M059J (cell line): ENCODE data around the gene USP17L29. TPM values are rescaled to one million over a fixed set of nuclear protein-coding genes. Genes with fewer than 3 reads are reported as not detected.
"Not testable (repeated sequence)": the region's sequence is repeated elsewhere in the genome, so short reads cannot be mapped to it uniquely, and the experiment has no call there.

ENCODE experiments used
- DNase-seq: peaks from one replicate; pipeline ENCODE4 v3.0.0-alpha.2; 2012; ENCODE audit warnings: low read depth
- total RNA-seq: library from RNA; depleted of rRNA; stranded (reverse); fragments of >200 nt; shearing (Covaris generic); gene quantifications from 2 replicates; pipeline ENCODE4 v1.2.3, GENCODE V29; 2014; rRNA removed

The USP17L29 gene, protein sequence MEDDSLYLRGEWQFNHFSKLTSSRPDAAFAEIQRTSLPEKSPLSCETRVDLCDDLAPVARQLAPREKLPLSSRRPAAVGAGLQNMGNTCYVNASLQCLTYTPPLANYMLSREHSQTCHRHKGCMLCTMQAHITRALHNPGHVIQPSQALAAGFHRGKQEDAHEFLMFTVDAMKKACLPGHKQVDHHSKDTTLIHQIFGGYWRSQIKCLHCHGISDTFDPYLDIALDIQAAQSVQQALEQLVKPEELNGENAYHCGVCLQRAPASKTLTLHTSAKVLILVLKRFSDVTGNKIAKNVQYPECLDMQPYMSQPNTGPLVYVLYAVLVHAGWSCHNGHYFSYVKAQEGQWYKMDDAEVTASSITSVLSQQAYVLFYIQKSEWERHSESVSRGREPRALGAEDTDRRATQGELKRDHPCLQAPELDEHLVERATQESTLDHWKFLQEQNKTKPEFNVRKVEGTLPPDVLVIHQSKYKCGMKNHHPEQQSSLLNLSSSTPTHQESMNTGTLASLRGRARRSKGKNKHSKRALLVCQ
- total RNA-seq = not detected in 2 replicates

GRCh38 chr4:9353338-9353737, at the start of gene USP17L29:
Gene USP17L29, plus strand, starts transcription at chr4:9353638. Its CDS starts 0 bp downstream, at chr4:9353638.
- not testable (repeated sequence) for DNase-seq

GRCh38 chr4:9324191-9324590, 29.2 kb upstream of the USP17L29 start:
- DNase-seq = not testable (repeated sequence)

GRCh38 chr4:9324865-9325264, 28.6 kb upstream of the USP17L29 start, which contains the start of gene USP17L24:
Gene USP17L24, plus strand, starts transcription at chr4:9325165. Its CDS starts 0 bp downstream, at chr4:9325165.
- not testable (repeated sequence) for DNase-seq

GRCh38 chr4:9329611-9330010, 23.8 kb upstream of the USP17L29 start, which contains the start of gene USP17L25:
Gene USP17L25, plus strand, starts transcription at chr4:9329911. Its CDS starts 0 bp downstream, at chr4:9329911.
- DNase-seq = not testable (repeated sequence)

- not testable (repeated sequence) for DNase-seq
Observed at GRCh38 chr4:9334358-9334757, 19.1 kb upstream of the USP17L29 start, which contains the start of gene USP17L26. Gene USP17L26, plus strand, starts transcription at chr4:9334658. Its CDS starts 0 bp downstream, at chr4:9334658.

DNA sequence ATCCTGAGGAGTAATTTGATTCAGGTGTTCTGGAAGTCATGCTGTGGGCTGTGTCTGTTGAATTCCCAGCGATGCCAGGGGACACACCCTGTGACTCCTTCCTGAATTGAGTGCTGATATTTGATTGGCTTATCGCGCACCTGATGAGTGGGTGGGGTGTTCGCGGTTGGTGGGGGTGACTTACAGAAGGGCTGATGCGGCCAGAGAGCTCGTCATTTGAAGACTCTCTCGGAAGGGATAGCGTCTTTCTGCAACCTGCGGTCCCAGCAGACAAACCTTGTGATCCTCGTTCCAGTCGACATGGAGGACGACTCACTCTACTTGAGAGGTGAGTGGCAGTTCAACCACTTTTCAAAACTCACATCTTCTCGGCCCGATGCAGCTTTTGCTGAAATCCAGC, 14.3 kb upstream of the USP17L29 start, which contains the start of gene USP17L5:
USP17L5 (plus strand) TSS at position 301 of the 400 bp plus-strand sequence; CDS start at position 301, 0 bp downstream.
- not testable (repeated sequence) for DNase-seq

DNA sequence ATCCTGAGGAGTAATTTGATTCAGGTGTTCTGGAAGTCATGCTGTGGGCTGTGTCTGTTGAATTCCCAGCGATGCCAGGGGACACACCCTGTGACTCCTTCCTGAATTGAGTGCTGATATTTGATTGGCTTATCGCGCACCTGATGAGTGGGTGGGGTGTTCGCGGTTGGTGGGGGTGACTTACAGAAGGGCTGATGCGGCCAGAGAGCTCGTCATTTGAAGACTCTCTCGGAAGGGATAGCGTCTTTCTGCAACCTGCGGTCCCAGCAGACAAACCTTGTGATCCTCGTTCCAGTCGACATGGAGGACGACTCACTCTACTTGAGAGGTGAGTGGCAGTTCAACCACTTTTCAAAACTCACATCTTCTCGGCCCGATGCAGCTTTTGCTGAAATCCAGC, 9.6 kb upstream of the USP17L29 start, which contains the start of gene USP17L27:
USP17L27 (plus strand) TSS at position 301 of the 400 bp plus-strand sequence; CDS start at position 301, 0 bp downstream.
- DNase-seq = not testable (repeated sequence)

DNA sequence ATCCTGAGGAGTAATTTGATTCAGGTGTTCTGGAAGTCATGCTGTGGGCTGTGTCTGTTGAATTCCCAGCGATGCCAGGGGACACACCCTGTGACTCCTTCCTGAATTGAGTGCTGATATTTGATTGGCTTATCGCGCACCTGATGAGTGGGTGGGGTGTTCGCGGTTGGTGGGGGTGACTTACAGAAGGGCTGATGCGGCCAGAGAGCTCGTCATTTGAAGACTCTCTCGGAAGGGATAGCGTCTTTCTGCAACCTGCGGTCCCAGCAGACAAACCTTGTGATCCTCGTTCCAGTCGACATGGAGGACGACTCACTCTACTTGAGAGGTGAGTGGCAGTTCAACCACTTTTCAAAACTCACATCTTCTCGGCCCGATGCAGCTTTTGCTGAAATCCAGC, 4.8 kb upstream of the USP17L29 start, which contains the start of gene USP17L28:
USP17L28 (plus strand) TSS at position 301 of the 400 bp plus-strand sequence; CDS start at position 301, 0 bp downstream.
- DNase-seq = not testable (repeated sequence)

DNA sequence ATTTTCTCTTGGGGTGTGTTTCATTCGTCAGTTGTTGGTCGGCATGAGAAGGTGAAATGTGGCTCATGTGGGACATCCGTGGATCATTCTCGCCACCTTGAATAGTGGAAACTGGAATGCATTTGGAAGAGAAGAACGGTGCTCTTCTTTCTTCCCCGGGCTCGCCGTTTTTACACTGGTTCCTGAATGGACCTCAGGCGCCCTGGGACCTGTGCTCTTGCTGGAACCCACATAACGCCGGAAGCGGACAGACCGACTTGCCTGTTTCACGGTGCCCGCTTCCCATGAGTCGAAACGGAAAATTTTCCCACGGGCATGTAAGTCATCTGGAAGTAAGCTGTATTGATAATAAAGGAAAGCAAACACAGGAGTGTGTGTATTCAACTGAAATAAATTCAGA, 2.6 kb upstream of the USP17L29 start:
- DNase-seq = not testable (repeated sequence)

GRCh38 chr4:9362829-9363228, 9.4 kb downstream of the USP17L29 start, which contains the start of gene USP17L30:
Gene USP17L30, plus strand, starts transcription at chr4:9363129. Its CDS starts 0 bp downstream, at chr4:9363129.
- not testable (repeated sequence) for DNase-seq

GRCh38 chr4:9379881-9380280, 26.4 kb downstream of the USP17L29 start:
- not testable (repeated sequence) for DNase-seq

GRCh38 chr4:9381012-9381534, 27.6 kb downstream of the USP17L29 start:
- not testable (repeated sequence) for DNase-seq

DNA sequence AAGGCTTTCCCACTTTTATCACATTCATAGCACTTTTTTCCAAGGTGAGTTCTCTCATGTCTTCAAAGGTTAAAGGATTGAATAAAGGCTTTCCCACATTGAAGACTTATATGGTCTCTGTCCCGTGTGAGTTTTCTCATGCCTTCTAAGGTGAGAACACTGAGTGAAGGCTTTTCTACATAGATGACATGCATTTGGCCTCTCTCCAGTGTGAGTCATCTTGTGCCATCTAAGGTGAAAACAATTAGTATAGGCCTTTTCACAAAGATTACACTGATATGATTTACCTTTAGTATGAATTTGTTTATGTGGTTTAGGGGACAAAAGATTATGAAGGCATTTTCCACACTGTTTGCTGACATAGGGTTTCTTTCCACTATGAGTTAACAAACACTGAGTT, 30.7 kb downstream of the USP17L29 start:
- DNase-seq = peak; percentile 1

GRCh38 chr4:9389001-9389400, 35.6 kb downstream of the USP17L29 start:
- not testable (repeated sequence) for DNase-seq

Other genes with a start within 250 kb of the USP17L29 start
- not detected in 2 replicates for gene FAM90A26, start 183.2 kb upstream of the USP17L29 start, total RNA-seq
- not detected in 2 replicates for gene USP17L10, start 143.0 kb upstream of the USP17L29 start, total RNA-seq
- not detected in 2 replicates for gene USP17L11, start 138.2 kb upstream of the USP17L29 start, total RNA-seq
- gene USP17L12, start 133.5 kb upstream of the USP17L29 start, total RNA-seq = not detected in 2 replicates
- not detected in 2 replicates for gene USP17L13, start 128.7 kb upstream of the USP17L29 start, total RNA-seq
- gene USP17L15, start 119.3 kb upstream of the USP17L29 start, total RNA-seq = not detected in 2 replicates
- gene USP17L17, start 109.8 kb upstream of the USP17L29 start, total RNA-seq = not detected in 2 replicates
- not detected in 2 replicates for gene USP17L18, start 105.0 kb upstream of the USP17L29 start, total RNA-seq
- not detected in 2 replicates for gene USP17L19, start 100.3 kb upstream of the USP17L29 start, total RNA-seq
- not detected in 2 replicates for gene USP17L20, start 95.5 kb upstream of the USP17L29 start, total RNA-seq
- not detected in 2 replicates for gene USP17L21, start 90.8 kb upstream of the USP17L29 start, total RNA-seq
- not detected in 2 replicates for gene USP17L22, start 86.0 kb upstream of the USP17L29 start, total RNA-seq
- not detected in 2 replicates for gene USP17L24, start 28.5 kb upstream of the USP17L29 start, total RNA-seq
- not detected in 2 replicates for gene USP17L25, start 23.7 kb upstream of the USP17L29 start, total RNA-seq
- gene USP17L26, start 19.0 kb upstream of the USP17L29 start, total RNA-seq = not detected in 2 replicates
- gene USP17L5, start 14.2 kb upstream of the USP17L29 start, total RNA-seq = not detected in 2 replicates
- not detected in 2 replicates for gene USP17L27, start 9.5 kb upstream of the USP17L29 start, total RNA-seq
- gene USP17L28, start 4.7 kb upstream of the USP17L29 start, total RNA-seq = not detected in 2 replicates
- gene USP17L30, start 9.5 kb downstream of the USP17L29 start, total RNA-seq = not detected in 2 replicates
- gene DEFB131A, start 90.8 kb downstream of the USP17L29 start, total RNA-seq = not detected in 2 replicates